ENCODE data around the gene ADGRV1. TPM values are rescaled to one million over a fixed set of nuclear protein-coding genes. Genes with fewer than 3 reads are reported as not detected.

Gene ADGRV1
- total RNA-seq, 1 experiment from 2014 or later, result 64.8 TPM

- Histone ChIP-seq H3K79me2 (ENCODE audit: insufficient read depth, low read length) (no peaks in the 10 kb centered on the region), H3K27ac (ENCODE audit: insufficient read length, low read depth, low read length) (no peak overlapping the region), H3K18ac (ENCODE audit: insufficient read length, low read depth, low read length) (no peak overlapping the region), H3T11ph (ENCODE audit: low read length) (no peak overlapping the region), H3K4me1 (ENCODE audit: insufficient read depth, low read length) (no peaks in the 10 kb centered on the region; the same call in 1 of the 2 replicates), H3K23ac (ENCODE audit: insufficient read length, low read depth, low read length) (no peak overlapping the region), H3K4me2 (ENCODE audit: insufficient read depth, insufficient read length, low read length) (no peak overlapping the region), H2AK5ac (ENCODE audit: insufficient read length, low read length) (no peak overlapping the region), H2BK15ac (ENCODE audit: low read depth, low read length) (no peak overlapping the region), H4K20me1 (ENCODE audit: control insufficient read depth, insufficient read depth, insufficient read length) (no peaks in the 10 kb centered on the region), H2BK5ac (ENCODE audit: insufficient read length, low read length) (no peak overlapping the region), H4K5ac (ENCODE audit: insufficient read length, low read depth, low read length) (no peak overlapping the region), H3K56ac (ENCODE audit: insufficient read length, low read depth, low read length) (no peak overlapping the region), H3K14ac (ENCODE audit: insufficient read depth, low read length) (no peak overlapping the region), H2BK120ac (ENCODE audit: low read depth, low read length, poor library complexity, severe bottlenecking) (no peak overlapping the region), H4K8ac (replicated peaks; ENCODE audit: insufficient read length, low read depth, low read length) (no peak overlapping the region), H3K9me3 (ENCODE audit: control insufficient read depth, low read depth, low read length) (no peaks in the 10 kb centered on the region), H2BK12ac (ENCODE audit: insufficient read length, low read depth, low read length) (no peak overlapping the region), H3K4ac (ENCODE audit: low read depth, low read length) (no peak overlapping the region), H3K27me3 (ENCODE audit: insufficient read depth, low read length) (no peaks in the 10 kb centered on the region), H3K9ac (ENCODE audit: extremely low read depth, insufficient read length, low read length) (no peak overlapping the region), H4K91ac (ENCODE audit: insufficient read length, low read depth, low read length) (no peak overlapping the region), H2AFZ (ENCODE audit: low read length) (no peak overlapping the region), H3K23me2 (ENCODE audit: insufficient read length, low read depth, low read length, poor library complexity, severe bottlenecking) (no peaks in the 10 kb centered on the region), H2BK20ac (ENCODE audit: low read depth, low read length, poor library complexity, severe bottlenecking) (no peak overlapping the region), H3K79me1 (ENCODE audit: insufficient read depth, low read depth, low read length, poor library complexity, severe bottlenecking) (no peaks in the 10 kb centered on the region)
- no peak for TF ChIP-seq CTCF (conservative IDR thresholded peaks at IDR 0.05)
- H3K4me3 Mint-ChIP-seq, result no peak overlapping the region
- no peak overlapping the region; a peak in 3 of 7 replicates for H3K27ac Mint-ChIP-seq
- H3K4me1 Mint-ChIP-seq, result peaks cover 19 to 24% of the 10 kb centered on the region in 2 experiments
- H3K9me3 Mint-ChIP-seq, result peaks cover 10 to 16% of the 10 kb centered on the region in 2 experiments; a peak in 4 of 5 replicates
- no peak for DNase-seq
- no peaks in the 10 kb centered on the region for H3K27me3 Mint-ChIP-seq (ENCODE audit: low read depth)
- H3K36me3 Mint-ChIP-seq (ENCODE audit: insufficient read depth in 1 of 3, low read depth in 3 of 3), result peaks cover 26 to 33% (median 26%) of the 10 kb centered on the region in 3 experiments
Measured at GRCh38 chr5:91150636-91151035, 592.0 kb downstream of the ADGRV1 start.

Data from H9 (cell line).